H9 (cell line): Measurements from ENCODE around the gene KCNAB3. TPM values are rescaled to one million over a fixed set of nuclear protein-coding genes. Genes with fewer than 3 reads are reported as not detected.

Experiments
- DNase-seq: peaks from one replicate; pipeline ENCODE4 v3.0.0-alpha.2; 2017
- H2AFZ ChIP-seq: one replicate; pipeline ENCODE4 v1.6.1; 2013; ENCODE audit warnings: mild to moderate bottlenecking, low read length, control low read depth, moderate library complexity
- H2AK5ac ChIP-seq: 2 replicates; pipeline ENCODE4 v1.6.1; 2013; ENCODE audit warnings: low read length, control low read depth, mixed read lengths; ENCODE audit not compliant: insufficient read length
- H2BK120ac ChIP-seq: one replicate; pipeline ENCODE4 v1.6.1; 2013; ENCODE audit warnings: low read depth, mild to moderate bottlenecking, low read length, control low read depth, inconsistent platforms; ENCODE audit not compliant: poor library complexity, severe bottlenecking
- H2BK12ac ChIP-seq: 2 replicates; pipeline ENCODE4 v1.6.1; 2013; ENCODE audit warnings: low read length, control low read depth, mixed read lengths, low read depth; ENCODE audit not compliant: insufficient read length
- H2BK15ac ChIP-seq: 2 replicates; pipeline ENCODE4 v1.6.1; 2013; ENCODE audit warnings: low read depth, low read length, control low read depth
- H2BK20ac ChIP-seq: one replicate; pipeline ENCODE4 v1.6.1; 2013; ENCODE audit warnings: low read depth, mild to moderate bottlenecking, low read length, control low read depth, inconsistent platforms; ENCODE audit not compliant: poor library complexity, severe bottlenecking
- H2BK5ac ChIP-seq: 2 replicates; pipeline ENCODE4 v1.6.1; 2013; ENCODE audit warnings: low read length, control low read depth, mixed read lengths; ENCODE audit not compliant: insufficient read length
- H3K14ac ChIP-seq: 2 replicates; pipeline ENCODE4 v1.6.1; 2013; ENCODE audit warnings: low read length, control low read depth; ENCODE audit not compliant: insufficient read depth
- H3K18ac ChIP-seq: 2 replicates; pipeline ENCODE4 v1.6.1; 2013; ENCODE audit warnings: low read depth, mild to moderate bottlenecking, mixed read lengths, low read length, control low read depth; ENCODE audit not compliant: insufficient read length
- H3K23ac ChIP-seq: 2 replicates; pipeline ENCODE4 v1.6.1; 2013; ENCODE audit warnings: low read length, control low read depth, mixed read lengths, low read depth; ENCODE audit not compliant: insufficient read length
- H3K23me2 ChIP-seq: 2 replicates; pipeline ENCODE4 v1.6.1; 2013; ENCODE audit warnings: low read depth, mild to moderate bottlenecking, mixed read lengths, low read length, control low read depth; ENCODE audit not compliant: insufficient read length, poor library complexity, severe bottlenecking
- H3K27ac ChIP-seq: 2 replicates; pipeline ENCODE4 v1.5.1; 2013; ENCODE audit warnings: low read length, control low read depth, mixed read lengths, low read depth; ENCODE audit not compliant: insufficient read length
- H3K27me3 ChIP-seq: 2 replicates; pipeline ENCODE4 v1.6.1; 2013; ENCODE audit warnings: low read length, control low read depth, inconsistent platforms; ENCODE audit not compliant: insufficient read depth
- H3K4ac ChIP-seq: 2 replicates; pipeline ENCODE4 v1.6.1; 2013; ENCODE audit warnings: low read depth, mild to moderate bottlenecking, control low read depth, inconsistent platforms, low read length, moderate library complexity
- H3K4me1 ChIP-seq: 2 replicates; pipeline ENCODE4 v1.6.1; 2013; ENCODE audit warnings: low read length, control low read depth, inconsistent platforms; ENCODE audit not compliant: insufficient read depth
- H3K4me2 ChIP-seq: 2 replicates; pipeline ENCODE4 v1.6.1; 2013; ENCODE audit warnings: low read length, control low read depth, mixed read lengths; ENCODE audit not compliant: insufficient read length, insufficient read depth
- H3K56ac ChIP-seq: 2 replicates; pipeline ENCODE4 v1.6.1; 2013; ENCODE audit warnings: low read depth, mild to moderate bottlenecking, mixed read lengths, low read length, control low read depth; ENCODE audit not compliant: insufficient read length
- H3K79me1 ChIP-seq: 2 replicates; pipeline ENCODE4 v1.6.1; 2013; ENCODE audit warnings: low read depth, mild to moderate bottlenecking, moderate library complexity, low read length, control low read depth, inconsistent platforms; ENCODE audit not compliant: insufficient read depth, poor library complexity, severe bottlenecking
- H3K79me2 ChIP-seq: 2 replicates; pipeline ENCODE4 v1.6.1; 2013; ENCODE audit warnings: low read length, control low read depth, inconsistent platforms; ENCODE audit not compliant: insufficient read depth
- H3K9ac ChIP-seq: 2 replicates; pipeline ENCODE4 v1.6.1; 2013; ENCODE audit warnings: low read length, control low read depth, mixed read lengths; ENCODE audit not compliant: insufficient read length; ENCODE audit errors: extremely low read depth
- H3K9me3 ChIP-seq: one replicate; pipeline ENCODE4 v1.6.1; 2013; ENCODE audit warnings: low read depth, low read length, inconsistent platforms; ENCODE audit not compliant: control insufficient read depth
- H3T11ph ChIP-seq: one replicate; pipeline ENCODE4 v1.6.1; 2013; ENCODE audit warnings: mild to moderate bottlenecking, low read length, control low read depth, inconsistent platforms
- H4K20me1 ChIP-seq: one replicate; pipeline ENCODE4 v1.6.1; 2013; ENCODE audit not compliant: control insufficient read depth, insufficient read length, insufficient read depth
- H4K5ac ChIP-seq: 2 replicates; pipeline ENCODE4 v1.6.1; 2013; ENCODE audit warnings: low read depth, mild to moderate bottlenecking, mixed read lengths, low read length, control low read depth; ENCODE audit not compliant: insufficient read length
- H4K8ac ChIP-seq: replicated peaks from 2 replicates; pipeline ENCODE4 v1.6.1; 2013; ENCODE audit warnings: low read length, control low read depth, mixed read lengths, low read depth; ENCODE audit not compliant: insufficient read length
- H4K91ac ChIP-seq: 2 replicates; pipeline ENCODE4 v1.6.1; 2013; ENCODE audit warnings: low read depth, mild to moderate bottlenecking, moderate library complexity, mixed read lengths, low read length, control low read depth; ENCODE audit not compliant: insufficient read length
- H3K27ac Mint-ChIP-seq, 3 experiments: 2 replicates in 2 of 3; 3 replicates in 1 of 3; pipeline ENCODE4 v1.8.0; 2020 to 2021; ENCODE audit warnings: mixed read lengths in 3 of 3, mild to moderate bottlenecking in 1 of 3, moderate library complexity in 1 of 3
- H3K27me3 Mint-ChIP-seq: 2 replicates; pipeline ENCODE4 v1.8.0; 2021; ENCODE audit warnings: low read depth, mild to moderate bottlenecking, moderate library complexity, mixed read lengths
- H3K36me3 Mint-ChIP-seq, 3 experiments: 2 replicates in 2 of 3; 3 replicates in 1 of 3; pipeline ENCODE4 v1.8.0; 2020 to 2021; ENCODE audit warnings: low read depth in 3 of 3, mixed read lengths in 3 of 3; ENCODE audit not compliant: insufficient read depth in 1 of 3
- H3K4me1 Mint-ChIP-seq, 2 experiments: 2 replicates each; pipeline ENCODE4 v1.8.0; 2020; ENCODE audit warnings: mixed read lengths in 2 of 2
- H3K4me3 Mint-ChIP-seq, 2 experiments: 2 replicates in 1 of 2; 3 replicates in 1 of 2; pipeline ENCODE4 v1.8.0; 2020 to 2021; ENCODE audit warnings: mild to moderate bottlenecking in 2 of 2, mixed read lengths in 2 of 2, moderate library complexity in 1 of 2
- H3K9me3 Mint-ChIP-seq, 2 experiments: 2 replicates in 1 of 2; 3 replicates in 1 of 2; pipeline ENCODE4 v1.8.0; 2020; ENCODE audit warnings: mild to moderate bottlenecking in 2 of 2, mixed read lengths in 2 of 2, moderate library complexity in 1 of 2
- WGBS: extraction: QIAGEN DNeasy Blood & Tissue Kit; methylation state at CpG from one replicate; pipeline ENCODE4 v1.1.7; 2013; ENCODE audit warnings: missing lambda C conversion rate, low lambda C conversion rate, mixed read lengths; ENCODE audit not compliant: insufficient read length; ENCODE audit errors: extremely low coverage; 5-methylcytosine and 5-hydroxymethylcytosine counted together
- total RNA-seq: library from RNA; stranded (reverse); gene quantifications from 2 replicates; pipeline ENCODE4 v1.2.1, GENCODE V29; 2021
- TF ChIP-seq, protein P1 (sequence below): fragments of 200-600 bp; sonication (generic); conservative IDR thresholded peaks from 3 replicates; pipeline ENCODE4 v1.8.0; 2021; ENCODE audit warnings: antibody characterized with exemption, mild to moderate bottlenecking

KCNAB3 gene
- total RNA-seq, 1 experiment from 2014 or later: 6.4 TPM

DNA sequence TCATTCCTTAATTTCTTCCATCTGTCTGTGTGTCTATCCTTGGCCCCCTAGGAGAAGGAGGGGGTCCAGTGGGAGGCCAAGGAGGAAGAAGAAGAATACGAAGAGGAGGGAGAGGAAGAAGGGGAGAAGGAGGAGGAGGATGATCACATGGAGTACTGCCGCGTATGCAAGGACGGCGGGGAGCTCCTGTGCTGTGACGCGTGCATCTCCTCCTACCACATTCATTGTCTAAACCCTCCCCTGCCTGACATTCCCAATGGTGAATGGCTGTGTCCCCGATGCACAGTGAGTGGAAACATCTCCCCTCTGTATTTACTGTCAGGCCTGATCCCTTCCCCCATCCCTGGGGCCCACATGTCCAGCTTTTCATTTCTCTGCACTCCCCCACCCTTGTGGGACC, 34.8 kb downstream of the KCNAB3 start:
- Histone ChIP-seq H3K14ac (no peak overlapping the region), H4K5ac (no peak overlapping the region), H3K4ac (no peak overlapping the region), H4K8ac (no peak overlapping the region), H3K9me3 (no peaks in the 10 kb centered on the region), H3K9ac (no peak overlapping the region), H2BK5ac (no peak overlapping the region), H2BK20ac (no peak overlapping the region), H3K4me2 (no peak overlapping the region), H3K79me1 (no peaks in the 10 kb centered on the region), H2AK5ac (no peak overlapping the region), H3T11ph (no peak overlapping the region), H4K20me1 (no peaks in the 10 kb centered on the region), H3K27me3 (no peaks in the 10 kb centered on the region), H2AFZ (no peak overlapping the region), H2BK120ac (no peak overlapping the region), H3K18ac (no peak overlapping the region), H4K91ac (no peak overlapping the region), H3K56ac (no peak overlapping the region), H3K4me1 (no peaks in the 10 kb centered on the region), H3K27ac (no peak overlapping the region), H3K79me2 (no peaks in the 10 kb centered on the region), H3K23me2 (no peaks in the 10 kb centered on the region), H3K23ac (no peak overlapping the region), H2BK15ac (no peak overlapping the region), H2BK12ac (no peak overlapping the region)
- TF ChIP-seq, protein P1, sequence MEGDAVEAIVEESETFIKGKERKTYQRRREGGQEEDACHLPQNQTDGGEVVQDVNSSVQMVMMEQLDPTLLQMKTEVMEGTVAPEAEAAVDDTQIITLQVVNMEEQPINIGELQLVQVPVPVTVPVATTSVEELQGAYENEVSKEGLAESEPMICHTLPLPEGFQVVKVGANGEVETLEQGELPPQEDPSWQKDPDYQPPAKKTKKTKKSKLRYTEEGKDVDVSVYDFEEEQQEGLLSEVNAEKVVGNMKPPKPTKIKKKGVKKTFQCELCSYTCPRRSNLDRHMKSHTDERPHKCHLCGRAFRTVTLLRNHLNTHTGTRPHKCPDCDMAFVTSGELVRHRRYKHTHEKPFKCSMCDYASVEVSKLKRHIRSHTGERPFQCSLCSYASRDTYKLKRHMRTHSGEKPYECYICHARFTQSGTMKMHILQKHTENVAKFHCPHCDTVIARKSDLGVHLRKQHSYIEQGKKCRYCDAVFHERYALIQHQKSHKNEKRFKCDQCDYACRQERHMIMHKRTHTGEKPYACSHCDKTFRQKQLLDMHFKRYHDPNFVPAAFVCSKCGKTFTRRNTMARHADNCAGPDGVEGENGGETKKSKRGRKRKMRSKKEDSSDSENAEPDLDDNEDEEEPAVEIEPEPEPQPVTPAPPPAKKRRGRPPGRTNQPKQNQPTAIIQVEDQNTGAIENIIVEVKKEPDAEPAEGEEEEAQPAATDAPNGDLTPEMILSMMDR: no peak
- peak; percentile 8 for DNase-seq
- Mint-ChIP-seq H3K4me1 (no peaks in the 10 kb centered on the region), H3K36me3 (peaks cover 8 to 67% (median 30%) of the 10 kb centered on the region in 3 experiments; a peak in 6 of 7 replicates), H3K9me3 (no peaks in the 10 kb centered on the region), H3K27ac (peak overlapping the region in 2 of 3 experiments; percentile 16 to 24; a peak in 1 of 7 replicates), H3K4me3 (no peak overlapping the region), H3K27me3 (no peaks in the 10 kb centered on the region)
- no CpG with 5 or more reads among the region's 8 CpGs for WGBS
